ENCODE data around the gene GPRC5D.

Gene GPRC5D

DNA sequence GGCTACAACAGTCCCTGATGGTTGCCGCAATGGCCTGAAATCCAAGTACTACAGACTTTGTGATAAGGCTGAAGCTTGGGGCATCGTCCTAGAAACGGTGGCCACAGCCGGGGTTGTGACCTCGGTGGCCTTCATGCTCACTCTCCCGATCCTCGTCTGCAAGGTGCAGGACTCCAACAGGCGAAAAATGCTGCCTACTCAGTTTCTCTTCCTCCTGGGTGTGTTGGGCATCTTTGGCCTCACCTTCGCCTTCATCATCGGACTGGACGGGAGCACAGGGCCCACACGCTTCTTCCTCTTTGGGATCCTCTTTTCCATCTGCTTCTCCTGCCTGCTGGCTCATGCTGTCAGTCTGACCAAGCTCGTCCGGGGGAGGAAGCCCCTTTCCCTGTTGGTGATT, 43.7 kb downstream of the GPRC5D start:
- DNase-seq (ENCODE audit: low read depth), result no peak

- DNase-seq (ENCODE audit: low read depth), result no peak
Observed at GRCh38 chr12:12907552-12907951, 44.4 kb downstream of the GPRC5D start.

DNA sequence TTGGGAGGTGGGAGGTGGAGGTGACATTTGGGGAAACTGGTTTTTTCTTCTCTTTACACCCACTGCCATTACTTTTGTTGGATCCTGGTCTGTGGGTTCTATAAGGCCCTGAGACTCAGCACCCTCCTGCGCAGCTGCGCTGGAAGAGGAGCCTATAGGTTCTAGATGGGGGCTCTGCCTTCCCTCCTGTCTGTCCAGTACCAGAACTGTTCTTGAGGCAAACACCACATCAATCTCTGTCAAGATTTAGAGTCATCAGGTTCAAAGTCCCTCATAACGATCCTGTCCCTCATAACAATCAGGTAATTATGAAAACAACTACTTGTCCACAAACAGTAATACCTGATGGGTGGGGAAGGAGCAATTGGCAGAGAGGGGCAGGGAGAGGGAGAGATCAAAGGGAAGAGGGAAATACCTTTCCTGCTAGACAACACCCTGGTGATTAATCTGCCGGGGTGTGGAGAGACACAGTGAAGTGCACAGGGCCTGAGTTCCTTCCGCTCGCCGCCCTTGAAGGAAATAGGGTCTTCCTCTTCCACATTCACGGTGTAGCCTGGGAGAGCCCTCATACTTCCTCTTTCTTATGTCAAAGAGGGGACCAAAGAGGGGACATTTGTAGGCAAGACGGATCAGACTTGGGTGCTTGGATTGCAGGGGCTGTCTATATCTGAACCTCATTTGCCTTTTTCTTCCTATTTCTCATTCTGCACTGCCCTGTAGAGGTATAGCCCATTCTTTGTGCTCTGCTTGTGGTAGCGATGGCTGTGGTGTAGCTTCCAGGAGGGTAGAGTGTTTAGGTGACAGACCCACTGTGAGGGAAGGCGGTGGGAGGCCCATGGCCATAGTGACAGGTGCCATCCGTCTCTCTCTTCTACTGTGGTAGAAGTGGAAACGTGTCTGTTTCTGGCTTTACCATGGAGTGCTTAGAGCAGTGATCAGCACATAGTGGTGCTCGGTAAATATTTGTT, 48.0 kb downstream of the GPRC5D start:
- no peak for DNase-seq (ENCODE audit: low read depth)

GRCh38 chr12:12902036-12902435, 49.9 kb downstream of the GPRC5D start:
- DNase-seq (ENCODE audit: low read depth), result no peak

DNA sequence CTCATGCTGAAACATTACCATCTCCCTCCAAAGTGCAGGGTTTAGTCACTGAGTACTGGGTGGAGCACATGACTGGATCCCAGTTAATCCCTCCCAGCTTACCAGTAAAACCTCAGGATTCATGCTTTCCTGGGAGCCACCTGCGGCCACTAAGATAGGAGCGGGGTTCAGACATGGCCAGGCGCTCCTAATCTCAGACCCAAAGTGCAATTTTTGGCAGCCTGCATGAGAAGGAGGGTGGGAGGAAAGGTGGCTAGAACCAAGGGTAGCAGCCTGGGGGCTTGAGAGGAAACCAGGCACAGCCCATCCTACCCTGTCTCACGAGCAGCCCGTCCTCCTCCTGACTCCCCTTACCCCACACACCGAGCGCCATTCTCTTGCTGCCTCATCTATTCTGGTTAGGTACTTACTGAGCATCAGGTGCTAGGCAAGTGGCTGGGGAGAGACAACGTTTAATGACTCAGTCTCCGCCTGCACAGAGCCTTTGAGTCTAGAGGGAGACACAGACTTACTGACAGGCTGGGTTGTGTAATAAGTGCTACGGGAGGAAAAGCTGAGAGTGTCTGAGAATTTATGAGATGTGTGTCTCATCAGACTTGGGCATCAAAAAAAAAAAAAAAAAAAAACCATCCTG, 50.7 kb downstream of the GPRC5D start:
- DNase-seq (ENCODE audit: low read depth), result no peak

- DNase-seq (ENCODE audit: low read depth), result no peak
Observed at GRCh38 chr12:12900786-12901157, 51.2 kb downstream of the GPRC5D start.

DNA sequence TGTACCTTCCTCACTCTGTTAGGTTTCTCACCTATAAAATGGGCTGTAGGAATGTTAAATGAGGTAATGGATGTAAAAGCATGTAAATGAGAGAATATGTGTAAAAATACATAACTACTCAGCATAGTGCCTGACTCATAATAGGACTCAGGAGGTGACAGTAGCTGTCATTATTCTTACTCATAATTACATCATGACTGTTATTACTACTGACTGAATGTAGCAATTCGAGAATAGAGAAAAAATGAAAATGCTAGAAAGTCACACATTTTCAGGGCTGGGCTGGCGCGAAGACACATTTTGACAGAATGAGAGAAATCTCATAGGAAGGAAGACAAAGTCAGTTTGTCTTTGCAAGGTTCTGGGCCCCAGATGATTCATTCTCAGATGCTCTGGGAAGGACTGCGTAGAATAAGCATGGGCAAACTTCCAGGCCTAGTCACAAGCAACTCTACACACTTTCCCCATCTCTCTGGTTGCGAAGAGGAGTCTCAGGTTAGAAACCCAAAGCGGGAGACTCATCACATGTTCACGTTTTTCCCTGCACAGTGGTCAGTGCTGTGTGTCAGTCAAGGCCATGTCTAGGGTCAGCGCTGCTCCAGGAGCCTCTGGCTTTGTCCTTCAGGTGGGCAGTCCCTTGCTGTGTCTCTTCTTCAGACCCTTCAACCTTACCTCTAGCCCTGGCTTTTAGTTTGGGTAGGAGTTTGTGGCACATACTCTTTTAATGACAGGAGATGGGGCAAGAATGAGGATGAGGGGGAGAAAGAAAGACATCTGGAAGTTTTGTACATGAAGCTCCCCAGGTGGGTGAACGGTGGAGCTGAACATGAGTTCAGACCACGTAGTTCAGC, 52.2 kb downstream of the GPRC5D start:
- peak; percentile 13 for DNase-seq (ENCODE audit: low read depth)

DNA sequence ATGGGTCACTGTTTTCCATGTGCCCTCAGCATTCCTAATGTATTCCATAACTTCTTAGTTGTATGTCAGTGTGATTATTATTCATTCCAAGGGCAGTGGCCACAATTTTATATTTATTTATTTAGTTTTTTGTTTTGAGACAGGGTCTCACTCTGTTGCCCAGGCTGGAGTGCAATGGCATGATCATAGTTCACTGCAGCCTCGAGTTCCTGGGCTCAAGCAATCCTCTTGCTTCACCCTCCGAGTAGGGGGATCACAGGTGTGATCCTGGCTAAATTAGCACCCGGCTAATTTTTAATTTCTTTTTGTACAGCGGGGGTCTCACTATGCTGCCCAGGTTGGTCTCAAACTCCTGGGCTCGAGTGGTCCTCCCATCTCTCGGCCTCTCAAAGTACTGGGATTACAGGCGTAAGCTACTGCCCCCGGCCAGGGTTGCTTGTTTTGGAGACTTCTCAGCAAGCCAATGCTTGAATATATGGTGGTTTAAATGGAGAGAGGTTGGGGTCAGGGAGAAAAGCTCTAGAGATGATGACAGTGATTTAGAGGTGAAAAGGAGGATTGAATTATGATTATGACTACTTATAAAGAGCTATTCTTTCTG, 53.0 kb downstream of the GPRC5D start:
- no peak for DNase-seq (ENCODE audit: low read depth)

DNA sequence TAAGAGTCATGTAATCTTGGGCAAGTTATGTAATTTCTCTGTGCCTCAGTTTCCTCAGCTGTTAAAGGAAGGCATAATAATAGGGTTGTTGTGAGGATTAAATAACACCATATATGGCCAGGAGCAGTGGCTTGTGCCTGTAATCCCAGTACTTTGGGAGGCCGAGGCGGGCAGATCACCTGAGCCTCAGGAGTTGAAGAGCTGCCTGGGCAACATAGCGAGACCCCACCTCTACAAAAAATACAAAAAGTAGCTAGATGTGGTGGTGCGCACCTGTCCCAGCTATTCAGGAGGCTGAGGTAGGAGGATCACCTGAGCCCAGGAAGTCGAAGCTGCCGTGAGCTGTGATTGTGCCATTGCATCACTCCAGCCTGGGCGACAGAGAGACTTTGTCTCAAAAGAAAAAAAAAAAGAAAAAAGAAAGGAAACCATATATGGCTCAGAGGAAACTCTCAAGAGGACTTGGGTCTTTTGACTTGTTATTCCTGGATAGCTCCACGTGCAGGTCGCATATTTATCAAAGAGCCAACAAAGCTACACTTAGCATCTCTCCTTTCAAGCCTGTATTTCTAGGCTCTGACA, 53.7 kb downstream of the GPRC5D start:
- DNase-seq (ENCODE audit: low read depth), result no peak

GRCh38 chr12:12897302-12897701, 54.7 kb downstream of the GPRC5D start:
- no peak for DNase-seq (ENCODE audit: low read depth)

GRCh38 chr12:12896260-12896659, 55.7 kb downstream of the GPRC5D start:
- DNase-seq (ENCODE audit: low read depth), result no peak

DNA sequence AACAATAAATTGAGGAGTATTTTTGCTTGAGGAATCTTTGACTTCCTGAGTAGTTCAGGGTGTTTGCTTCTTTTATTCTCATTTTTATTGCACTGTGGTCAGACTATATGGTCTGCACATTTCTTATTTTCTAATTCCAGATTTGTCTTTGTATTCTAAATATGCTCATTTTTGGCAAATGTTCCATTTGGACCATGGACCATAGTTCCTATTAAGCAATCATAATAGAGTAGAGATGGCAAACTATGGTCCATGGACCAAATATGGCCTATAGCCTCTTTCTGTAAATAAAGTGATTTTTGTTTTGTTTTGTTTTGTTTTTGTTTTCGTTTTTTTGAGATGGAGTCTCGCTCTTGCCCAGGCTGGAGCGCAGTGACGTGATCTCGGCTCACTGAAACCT, 58.5 kb downstream of the GPRC5D start:
- no peak for DNase-seq (ENCODE audit: low read depth)

- DNase-seq (ENCODE audit: low read depth), result no peak
Observed at GRCh38 chr12:12892681-12893141, 59.3 kb downstream of the GPRC5D start.

DNA sequence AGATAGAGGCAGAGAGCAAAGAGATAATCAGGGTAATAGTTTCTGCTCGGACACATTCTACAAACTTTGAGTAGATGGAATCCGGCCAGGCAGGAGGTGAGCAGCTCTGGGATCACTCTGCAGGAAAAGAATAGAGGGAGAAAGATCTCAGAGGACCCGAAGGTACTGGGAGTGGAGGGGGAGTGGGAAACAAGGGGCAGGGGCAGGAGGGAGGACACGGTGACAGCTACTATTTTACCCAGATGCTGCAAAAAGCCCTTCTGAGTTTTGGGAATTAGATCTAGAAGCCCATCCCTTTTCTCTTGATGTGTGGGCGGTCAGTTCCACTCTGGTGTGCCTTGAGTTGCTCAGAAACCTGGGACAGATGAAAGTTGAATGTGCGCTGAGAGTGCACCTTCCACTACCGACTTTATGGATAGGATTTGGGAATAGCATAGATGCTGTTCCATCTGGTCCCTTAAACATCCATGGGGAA, 60.1 kb downstream of the GPRC5D start:
- no peak for DNase-seq (ENCODE audit: low read depth)

- DNase-seq (ENCODE audit: low read depth), result no peak
Observed at GRCh38 chr12:12891080-12891880, 60.7 kb downstream of the GPRC5D start, which contains the start of gene GPRC5A. TSS of gene GPRC5A (plus strand) at chr12:12891562. CDS start at chr12:12908250, 16,688 bp downstream.

All from activated T-helper 9 cell treated with anti-CD3 and anti-CD28 coated beads, Interleukin-2, amount 50 U/mL, for 16 hours (primary cell).